Left lung (tissue), 14 donors: ENCODE measurements around the gene NKAIN1. TPM values are rescaled to one million over a fixed set of nuclear protein-coding genes. Genes with fewer than 3 reads are reported as not detected.
A peak's percentile ranks its signal among the peaks of the same experiment; 100 is the strongest.
"Not testable (repeated sequence)": the region's sequence is repeated elsewhere in the genome, so short reads cannot be mapped to it uniquely, and the experiment has no call there.

ENCODE experiments used
- ATAC-seq: fragments of 200-7000 bp; cut with Tn5 transposase; one replicate; pipeline ENCODE4 v1.9.1; 2020; ENCODE audit warnings: moderate library complexity
- DNase-seq, 4 donors: peaks; one replicate each; pipeline ENCODE4 v3.0.0-alpha.2; 2013 to 2020
- H3K27ac ChIP-seq, 2 donors: fragments of 200-600 bp; sonication (generic) in 1 of 2; one replicate each; pipeline versions ENCODE4 v1.5.0 to v1.8.0; 2020 to 2021
- H3K27me3 ChIP-seq, 2 donors: fragments of 200-600 bp; sonication (generic) in 1 of 2; one replicate each; pipeline versions ENCODE4 v1.5.0 to v1.8.0; 2020 to 2021
- H3K36me3 ChIP-seq, 2 donors: fragments of 200-600 bp; sonication (generic) in 1 of 2; one replicate each; pipeline versions ENCODE4 v1.5.0 to v1.8.0; 2020 to 2021
- H3K4me1 ChIP-seq, 2 donors: fragments of 200-600 bp; one replicate each; pipeline ENCODE4 v1.8.0; 2021
- H3K4me3 ChIP-seq, 2 donors: fragments of 200-600 bp; sonication (generic) in 1 of 2; one replicate each; pipeline versions ENCODE4 v1.5.0 to v1.8.0; 2020 to 2021; ENCODE audit warnings: mild to moderate bottlenecking in 1 of 2
- H3K9me3 ChIP-seq, 2 donors: fragments of 200-600 bp; sonication (generic) in 1 of 2; one replicate each; pipeline versions ENCODE4 v1.5.0 to v1.8.0; 2020 to 2021
- CTCF ChIP-seq, 2 donors: fragments of 200-600 bp; sonication (generic) in 1 of 2; IDR thresholded peaks; one replicate each; pipeline versions ENCODE4 v1.5.0 to v1.8.0; 2021; ENCODE audit warnings: antibody characterized with exemption in 2 of 2
- intact Hi-C, 2 donors: fragments of 100-400 bp; cut with DNase I; formaldehyde crosslinking; loops; one replicate each; pipeline versions ENCODE4 v1.11.2 to v1.14.2; 2022
- long read RNA-seq, 12 donors: library from polyadenylated mRNA in 2 of 12; unstranded in 2 of 12; transcript quantifications; one replicate each; pipeline ENCODE4 v2.0.0 and lab custom pipeline, GENCODE V29; 2019 to 2026
- polyA plus RNA-seq, 6 donors: library from polyadenylated mRNA; unstranded; fragments of 120-200 nt; gene quantifications; one replicate each; pipeline ENCODE4 v1.2.1, GENCODE V29; 2013; ENCODE audit not compliant: insufficient read length in 6 of 6
- total RNA-seq, 2 donors: library from RNA; stranded (reverse); fragmentation: NEBNext Ultra II Directional; extraction: Animal tissue kit (Norgen Biotek cat#: 25700); gene quantifications; one replicate each; pipeline ENCODE4 v1.2.1, GENCODE V29; 2021
- donor health status: DM: no; HTN: yes; CAD: no.
- donor health status: DM: no; HTN: no; CAD: no.

NKAIN1 gene
- total RNA-seq (not detected), polyA plus RNA-seq (1 to 10 TPM; 1.7 to 3.2 (median 2.7) TPM)
- long read RNA-seq, donor 1, partial matches to known transcripts, result 0 of 2 reads
- long read RNA-seq, donor 1, other reads (novel, unspliced or antisense), result 0 of 2 reads
- long read RNA-seq, donor 2, partial matches to known transcripts, result 0 of 4 reads
- long read RNA-seq, donor 2, other reads (novel, unspliced or antisense), result 0 of 4 reads
- long read RNA-seq, donor 3, partial matches to known transcripts, result 0 of 2 reads
- long read RNA-seq, donor 3, other reads (novel, unspliced or antisense), result 0 of 2 reads
- long read RNA-seq, donor 4, result 0 reads
- long read RNA-seq, donor 5, partial matches to known transcripts, result 48 of 69 reads
- long read RNA-seq, donor 5, other reads (novel, unspliced or antisense), result 21 of 69 reads
- long read RNA-seq, donor 6, partial matches to known transcripts, result 0 of 1 reads
- long read RNA-seq, donor 6, other reads (novel, unspliced or antisense), result 0 of 1 reads
- long read RNA-seq, donor 7, result 0 reads
- long read RNA-seq, donor 8, result 0 reads
- long read RNA-seq, donor 9, result 0 reads
- long read RNA-seq, donor 10, result 0 reads
- long read RNA-seq, donor 11, transcript NKAIN1-201 (7 exons, 2,589 nt), result major isoform, 13 of 33 reads
- long read RNA-seq, donor 11, partial matches to known transcripts, result 20 of 33 reads
- long read RNA-seq, donor 11, other reads (novel, unspliced or antisense), result 0 of 33 reads
- long read RNA-seq, donor 12, partial matches to known transcripts, result 0 of 1 reads
- long read RNA-seq, donor 12, other reads (novel, unspliced or antisense), result 0 of 1 reads

GRCh38 chr1:31239653-31240241, at the start of gene NKAIN1:
TSS of gene NKAIN1 (minus strand) at chr1:31239887. CDS start at chr1:31239547, 340 bp downstream.
- ATAC-seq (peak; percentile 65), DNase-seq (peak in 3 of 4 donors; percentile 14 to 76 (median 37))
- intact Hi-C loops, result no loop called here
- peaks cover 0 to 12% of the 10 kb centered on the region in 2 donors for H3K4me1 ChIP-seq
- no peaks in the 10 kb centered on the region for H3K9me3 ChIP-seq
- H3K27ac ChIP-seq, result no peak within 1 kb of the TSS
- no peak for TF ChIP-seq CTCF (IDR thresholded peaks at IDR 0.05)
- H3K4me3 ChIP-seq, result no peak within 1 kb of the TSS
- H3K36me3 ChIP-seq, result no peaks in the 10 kb centered on the region
- H3K27me3 ChIP-seq, result peaks cover 46 to 70% of the 10 kb centered on the region in 2 donors

- no peaks in the 10 kb centered on the region for H3K4me1 ChIP-seq
- H3K27ac ChIP-seq, result no peak overlapping the region
- no peak for ATAC-seq
- no peak for DNase-seq
- H3K9me3 ChIP-seq, result no peaks in the 10 kb centered on the region
- H3K27me3 ChIP-seq, result no peaks in the 10 kb centered on the region
- H3K36me3 ChIP-seq, result peaks cover 0 to 99% of the 10 kb centered on the region in 2 donors
- intact Hi-C loops, result no loop called here
- no peak for TF ChIP-seq CTCF (IDR thresholded peaks at IDR 0.05)
- no peak overlapping the region for H3K4me3 ChIP-seq
These were observed 49.3 kb upstream of the NKAIN1 start for GRCh38 chr1:31289021-31289420.

- H3K27me3 ChIP-seq, ATAC-seq, H3K27ac ChIP-seq, intact Hi-C loops, H3K4me3 ChIP-seq, H3K9me3 ChIP-seq, H3K4me1 ChIP-seq, DNase-seq: not testable (repeated sequence)
- peaks cover 0 to 95% of the 10 kb centered on the region in 2 donors for H3K36me3 ChIP-seq
These were observed 48.1 kb upstream of the NKAIN1 start for GRCh38 chr1:31287791-31288190.

GRCh38 chr1:31282426-31282825, 42.7 kb upstream of the NKAIN1 start:
- H3K27ac ChIP-seq, H3K4me3 ChIP-seq, DNase-seq, ATAC-seq, H3K9me3 ChIP-seq, intact Hi-C loops, H3K27me3 ChIP-seq, H3K4me1 ChIP-seq: not testable (repeated sequence)
- H3K36me3 ChIP-seq, result peaks cover 0 to 92% of the 10 kb centered on the region in 2 donors

- Histone ChIP-seq H3K36me3 (peaks cover 0 to 100% of the 10 kb centered on the region in 2 donors), H3K27ac (no peak overlapping the region), H3K4me3 (no peak overlapping the region), H3K4me1 (peaks cover 0 to 3% of the 10 kb centered on the region in 2 donors), H3K27me3 (no peaks in the 10 kb centered on the region), H3K9me3 (no peaks in the 10 kb centered on the region)
- TF ChIP-seq CTCF (IDR thresholded peaks at IDR 0.05), result no peak
- ATAC-seq, result no peak
- intact Hi-C loops, result no loop called here
- DNase-seq, result no peak
These were observed 33.9 kb upstream of the NKAIN1 start for GRCh38 chr1:31273619-31274018.

- Histone ChIP-seq H3K4me1 (peaks cover 0 to 3% of the 10 kb centered on the region in 2 donors), H3K27me3 (no peaks in the 10 kb centered on the region), H3K36me3 (peaks cover 0 to 100% of the 10 kb centered on the region in 2 donors), H3K4me3 (no peak overlapping the region), H3K27ac (no peak overlapping the region), H3K9me3 (no peaks in the 10 kb centered on the region)
- TF ChIP-seq CTCF (IDR thresholded peaks at IDR 0.05), result no peak
- no peak for ATAC-seq
- peak in 1 of 4 donors; percentile 6 for DNase-seq
- intact Hi-C loops, result no loop called here
These were observed 32.7 kb upstream of the NKAIN1 start for GRCh38 chr1:31272369-31272768.
